ENCODE data around the gene LMBRD2. TPM values are rescaled to one million over a fixed set of nuclear protein-coding genes. Genes with fewer than 3 reads are reported as not detected.

LMBRD2 gene
- total and polyA plus RNA-seq, 9 donors = 2.0 to 8.8 (median 6.3) TPM

DNA sequence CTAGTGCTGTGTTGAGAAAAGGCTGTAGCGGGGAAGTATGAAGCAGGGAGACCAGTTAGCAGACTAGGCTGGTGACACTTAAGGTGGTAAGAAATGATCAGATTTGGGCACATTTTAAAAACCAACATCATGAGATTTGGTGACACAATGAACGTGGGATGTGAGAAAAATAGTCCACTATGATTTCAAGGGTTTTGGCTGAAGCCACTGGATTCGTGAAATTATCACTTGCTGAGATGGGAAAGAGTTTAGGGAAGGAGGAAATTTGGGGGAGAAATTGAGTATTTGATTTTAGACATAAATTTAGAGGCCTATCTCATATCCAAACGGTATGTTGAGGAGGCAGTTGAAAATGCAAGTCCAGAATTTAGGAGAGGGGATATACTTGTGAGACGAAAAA lies 23.4 kb upstream of the LMBRD2 start:
- no peak for TF ChIP-seq EP300 (IDR thresholded peaks at IDR 0.05)
- TF ChIP-seq POLR2A (IDR thresholded peaks at IDR 0.05) = no peak
- TF ChIP-seq CTCF (IDR thresholded peaks at IDR 0.05) = no peak
- 74 to 78% (median 77%) methylated on average over 5 of the region's 5 CpGs for WGBS, 3 donors
- intact Hi-C loops (cut with DNase I) = no loop called here
- Histone ChIP-seq H3K36me3 (no peaks in the 10 kb centered on the region), H3K4me3 (no peak overlapping the region), H3K9me3 (no peaks in the 10 kb centered on the region), H3K27ac (no peak overlapping the region), H3K27me3 (no peaks in the 10 kb centered on the region), H3K4me1 (ENCODE audit: insufficient read depth) (peaks cover 3% of the 10 kb centered on the region)
- no peak for DNase-seq

DNA sequence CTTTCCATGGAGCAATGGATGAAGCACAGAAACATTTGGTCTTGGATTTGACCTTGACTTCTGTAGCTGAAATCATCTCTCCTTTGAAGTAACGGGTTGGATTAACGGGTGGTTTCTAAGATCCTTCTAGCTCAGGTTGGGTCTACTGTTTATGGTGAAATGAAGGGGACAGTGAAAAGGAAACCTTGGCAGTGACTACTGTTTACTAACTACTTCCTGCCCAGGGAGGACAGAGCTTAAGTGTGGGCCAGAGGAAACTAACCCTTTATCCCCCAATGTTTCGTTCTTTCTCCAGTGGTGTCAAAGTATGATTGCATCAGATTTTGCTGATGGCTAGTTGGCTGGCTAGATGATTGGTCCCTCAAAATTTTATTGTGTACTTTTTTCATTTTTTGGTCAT lies 22.4 kb upstream of the LMBRD2 start:
- intact Hi-C loops (cut with DNase I) = no loop called here
- Histone ChIP-seq H3K4me1 (ENCODE audit: insufficient read depth) (peaks cover 3% of the 10 kb centered on the region), H3K27ac (peak overlapping the region in 1 of 2 donors; percentile 9), H3K36me3 (no peaks in the 10 kb centered on the region), H3K4me3 (no peak overlapping the region), H3K27me3 (no peaks in the 10 kb centered on the region), H3K9me3 (no peaks in the 10 kb centered on the region)
- no peak for TF ChIP-seq CTCF (IDR thresholded peaks at IDR 0.05)
- no peak for TF ChIP-seq POLR2A (IDR thresholded peaks at IDR 0.05)
- no peak for TF ChIP-seq EP300 (IDR thresholded peaks at IDR 0.05)
- WGBS, 3 donors = 35 to 45% (median 36%) methylated on average over 3 of the region's 3 CpGs
- no peak for DNase-seq

GRCh38 chr5:36173426-36173825 lies 21.7 kb upstream of the LMBRD2 start:
- no peak overlapping the region for H3K27ac ChIP-seq
- intact Hi-C loops (cut with DNase I) = no loop called here
- no peaks in the 10 kb centered on the region for H3K9me3 ChIP-seq
- no peaks in the 10 kb centered on the region for H3K27me3 ChIP-seq
- TF ChIP-seq EP300 (IDR thresholded peaks at IDR 0.05) = no peak
- TF ChIP-seq CTCF (IDR thresholded peaks at IDR 0.05) = no peak
- no peak for TF ChIP-seq POLR2A (IDR thresholded peaks at IDR 0.05)
- 38 to 50% (median 45%) methylated on average over 2 of the region's 2 CpGs for WGBS, 3 donors
- no peak overlapping the region for H3K4me3 ChIP-seq
- H3K36me3 ChIP-seq = no peaks in the 10 kb centered on the region
- DNase-seq = no peak
- H3K4me1 ChIP-seq (ENCODE audit: insufficient read depth) = peaks cover 3% of the 10 kb centered on the region

DNA sequence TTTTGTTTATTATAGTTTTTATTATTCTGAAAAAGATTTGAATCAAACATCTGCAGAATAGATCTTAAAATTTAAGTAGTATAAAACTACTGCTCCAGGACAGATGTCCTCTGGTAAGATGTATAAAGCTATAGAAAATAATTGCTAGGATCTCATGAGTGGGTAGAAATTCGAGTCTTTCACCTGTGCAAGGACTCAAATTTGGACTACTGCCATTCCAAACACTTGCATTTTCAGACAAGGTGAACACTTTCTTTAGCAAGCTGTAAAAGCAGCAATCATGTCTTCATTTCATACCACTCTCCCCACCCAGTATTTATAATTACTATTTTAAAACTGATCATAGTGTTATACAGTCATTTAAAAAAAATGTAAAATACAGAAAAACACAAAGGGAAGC lies 20.9 kb upstream of the LMBRD2 start:
- Histone ChIP-seq H3K27me3 (no peaks in the 10 kb centered on the region), H3K27ac (no peak overlapping the region), H3K4me3 (no peak overlapping the region), H3K9me3 (no peaks in the 10 kb centered on the region), H3K4me1 (ENCODE audit: insufficient read depth) (peaks cover 3% of the 10 kb centered on the region), H3K36me3 (no peaks in the 10 kb centered on the region)
- 62 to 75% (median 71%) methylated on average over 1 of the region's 1 CpG for WGBS, 3 donors
- DNase-seq = no peak
- TF ChIP-seq EP300 (IDR thresholded peaks at IDR 0.05) (no peak), CTCF (IDR thresholded peaks at IDR 0.05) (no peak), POLR2A (IDR thresholded peaks at IDR 0.05) (no peak)
- intact Hi-C loops (cut with DNase I) = no loop called here
